GM18498 (cell line): ENCODE data around the gene RANGRF.

Source experiments
- ATAC-seq: cut with Tn5 transposase; IDR thresholded peaks from one replicate; pipeline ENCODE4 v1.9.1; 2021; ENCODE audit warnings: mild to moderate bottlenecking, moderate library complexity; ENCODE audit not compliant: unreplicated experiment

The RANGRF gene

GRCh38 chr17:8312726-8313600, 24.5 kb downstream of the RANGRF start:
- ATAC-seq = no peak

- no peak for ATAC-seq
Observed at GRCh38 chr17:8314797-8315763, 26.6 kb downstream of the RANGRF start.

- no peak for ATAC-seq
Observed at GRCh38 chr17:8315764-8316217, 27.3 kb downstream of the RANGRF start.

- ATAC-seq = no peak
Observed at GRCh38 chr17:8318010-8318935, 29.8 kb downstream of the RANGRF start.

GRCh38 chr17:8320262-8320661, 31.8 kb downstream of the RANGRF start:
- ATAC-seq = no peak

- no peak for ATAC-seq
Observed at GRCh38 chr17:8320990-8321389, 32.5 kb downstream of the RANGRF start.

GRCh38 chr17:8322061-8322460, 33.6 kb downstream of the RANGRF start:
- ATAC-seq = no peak

- no peak for ATAC-seq
Observed at GRCh38 chr17:8324132-8324531, 35.7 kb downstream of the RANGRF start.

- ATAC-seq = no peak
Observed at GRCh38 chr17:8324923-8325322, 36.5 kb downstream of the RANGRF start.

GRCh38 chr17:8326511-8327302, 38.2 kb downstream of the RANGRF start:
- no peak for ATAC-seq

GRCh38 chr17:8327303-8327649, 38.8 kb downstream of the RANGRF start:
- ATAC-seq = no peak

- ATAC-seq = no peak
Observed at GRCh38 chr17:8332128-8332527, 43.7 kb downstream of the RANGRF start.

- no peak for ATAC-seq
Observed at GRCh38 chr17:8332688-8333087, 44.2 kb downstream of the RANGRF start.

GRCh38 chr17:8333281-8333680, 44.8 kb downstream of the RANGRF start:
- ATAC-seq = no peak

GRCh38 chr17:8337802-8338752, 49.6 kb downstream of the RANGRF start:
- no peak for ATAC-seq

- ATAC-seq = no peak
Observed at GRCh38 chr17:8338753-8339140, 50.3 kb downstream of the RANGRF start.

- ATAC-seq = no peak
Observed at GRCh38 chr17:8339540-8339939, 51.1 kb downstream of the RANGRF start, which contains the start of gene ODF4. ODF4 (plus strand) TSS chr17:8339840; CDS start chr17:8340052, 212 bp downstream.
